ENCODE results near the gene CALHM3.

DNA sequence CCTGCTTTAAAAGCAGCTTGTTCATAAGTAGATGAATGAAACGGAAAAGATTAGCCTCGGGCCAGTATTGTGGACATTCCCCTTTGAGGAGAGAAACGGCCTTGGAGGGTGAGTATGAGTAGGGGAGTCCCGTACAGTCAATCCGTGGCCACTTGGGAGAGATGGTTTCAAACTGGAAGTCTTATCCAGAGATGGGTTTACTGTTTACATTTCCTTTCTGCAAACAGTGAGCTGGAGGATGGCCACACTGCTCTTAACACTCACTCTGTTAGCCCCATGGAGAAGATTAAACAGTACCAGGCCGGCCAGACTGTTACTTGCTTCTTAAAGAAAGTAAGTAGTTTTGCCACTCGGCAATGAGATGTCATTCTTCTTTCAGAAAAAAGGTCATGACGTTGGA lies 47.1 kb downstream of the CALHM3 start:
- TF ChIP-seq, protein P1, sequence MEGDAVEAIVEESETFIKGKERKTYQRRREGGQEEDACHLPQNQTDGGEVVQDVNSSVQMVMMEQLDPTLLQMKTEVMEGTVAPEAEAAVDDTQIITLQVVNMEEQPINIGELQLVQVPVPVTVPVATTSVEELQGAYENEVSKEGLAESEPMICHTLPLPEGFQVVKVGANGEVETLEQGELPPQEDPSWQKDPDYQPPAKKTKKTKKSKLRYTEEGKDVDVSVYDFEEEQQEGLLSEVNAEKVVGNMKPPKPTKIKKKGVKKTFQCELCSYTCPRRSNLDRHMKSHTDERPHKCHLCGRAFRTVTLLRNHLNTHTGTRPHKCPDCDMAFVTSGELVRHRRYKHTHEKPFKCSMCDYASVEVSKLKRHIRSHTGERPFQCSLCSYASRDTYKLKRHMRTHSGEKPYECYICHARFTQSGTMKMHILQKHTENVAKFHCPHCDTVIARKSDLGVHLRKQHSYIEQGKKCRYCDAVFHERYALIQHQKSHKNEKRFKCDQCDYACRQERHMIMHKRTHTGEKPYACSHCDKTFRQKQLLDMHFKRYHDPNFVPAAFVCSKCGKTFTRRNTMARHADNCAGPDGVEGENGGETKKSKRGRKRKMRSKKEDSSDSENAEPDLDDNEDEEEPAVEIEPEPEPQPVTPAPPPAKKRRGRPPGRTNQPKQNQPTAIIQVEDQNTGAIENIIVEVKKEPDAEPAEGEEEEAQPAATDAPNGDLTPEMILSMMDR (IDR thresholded peaks at IDR 0.05; ENCODE audit: poor library complexity, severe bottlenecking): no peak
- TF ChIP-seq EZH2 (IDR thresholded peaks at IDR 0.05; ENCODE audit: borderline replicate concordance, insufficient read depth, low read length, poor library complexity, severe bottlenecking) (no peak), POLR2AphosphoS5 (IDR thresholded peaks at IDR 0.05) (no peak), EP300 (conservative IDR thresholded peaks at IDR 0.05; ENCODE audit: poor library complexity, severe bottlenecking) (no peak), RAD21 (conservative IDR thresholded peaks at IDR 0.05) (no peak), MXI1 (conservative IDR thresholded peaks at IDR 0.05; ENCODE audit: poor library complexity, severe bottlenecking) (no peak)
- TF ChIP-seq, protein P2, sequence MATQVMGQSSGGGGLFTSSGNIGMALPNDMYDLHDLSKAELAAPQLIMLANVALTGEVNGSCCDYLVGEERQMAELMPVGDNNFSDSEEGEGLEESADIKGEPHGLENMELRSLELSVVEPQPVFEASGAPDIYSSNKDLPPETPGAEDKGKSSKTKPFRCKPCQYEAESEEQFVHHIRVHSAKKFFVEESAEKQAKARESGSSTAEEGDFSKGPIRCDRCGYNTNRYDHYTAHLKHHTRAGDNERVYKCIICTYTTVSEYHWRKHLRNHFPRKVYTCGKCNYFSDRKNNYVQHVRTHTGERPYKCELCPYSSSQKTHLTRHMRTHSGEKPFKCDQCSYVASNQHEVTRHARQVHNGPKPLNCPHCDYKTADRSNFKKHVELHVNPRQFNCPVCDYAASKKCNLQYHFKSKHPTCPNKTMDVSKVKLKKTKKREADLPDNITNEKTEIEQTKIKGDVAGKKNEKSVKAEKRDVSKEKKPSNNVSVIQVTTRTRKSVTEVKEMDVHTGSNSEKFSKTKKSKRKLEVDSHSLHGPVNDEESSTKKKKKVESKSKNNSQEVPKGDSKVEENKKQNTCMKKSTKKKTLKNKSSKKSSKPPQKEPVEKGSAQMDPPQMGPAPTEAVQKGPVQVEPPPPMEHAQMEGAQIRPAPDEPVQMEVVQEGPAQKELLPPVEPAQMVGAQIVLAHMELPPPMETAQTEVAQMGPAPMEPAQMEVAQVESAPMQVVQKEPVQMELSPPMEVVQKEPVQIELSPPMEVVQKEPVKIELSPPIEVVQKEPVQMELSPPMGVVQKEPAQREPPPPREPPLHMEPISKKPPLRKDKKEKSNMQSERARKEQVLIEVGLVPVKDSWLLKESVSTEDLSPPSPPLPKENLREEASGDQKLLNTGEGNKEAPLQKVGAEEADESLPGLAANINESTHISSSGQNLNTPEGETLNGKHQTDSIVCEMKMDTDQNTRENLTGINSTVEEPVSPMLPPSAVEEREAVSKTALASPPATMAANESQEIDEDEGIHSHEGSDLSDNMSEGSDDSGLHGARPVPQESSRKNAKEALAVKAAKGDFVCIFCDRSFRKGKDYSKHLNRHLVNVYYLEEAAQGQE (IDR thresholded peaks at IDR 0.05; ENCODE audit: borderline replicate concordance): no peak
